ENCODE data around the gene ORAI2. TPM values are rescaled to one million over a fixed set of nuclear protein-coding genes. Genes with fewer than 3 reads are reported as not detected.

Gene ORAI2
- total and polyA plus RNA-seq, 2 of the 13 experiments (the other 11 are each of a cell fraction or from before 2014, with no cell fraction given): 3.0 to 6.0 TPM

DNA sequence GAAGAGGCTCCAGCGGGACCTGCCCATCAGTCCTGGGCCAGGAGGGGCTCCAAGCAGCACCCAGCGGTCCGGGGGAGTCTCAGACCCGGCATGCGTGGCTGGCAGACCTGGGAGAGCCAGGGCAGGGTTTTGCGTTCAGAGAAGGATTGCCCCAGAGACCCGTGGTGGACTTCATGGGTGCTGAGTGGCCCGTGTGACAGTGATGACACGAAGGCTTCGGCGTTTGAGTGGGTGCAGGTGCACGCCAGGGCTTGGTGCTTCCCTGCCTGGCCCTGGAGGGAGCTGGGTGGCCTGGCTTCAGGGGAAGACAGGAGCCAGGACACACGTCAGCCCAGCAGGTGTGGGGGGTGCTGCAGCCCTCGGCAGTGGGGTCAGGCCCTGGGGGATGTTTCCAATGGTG lies 13.9 kb downstream of the ORAI2 start:
- Histone ChIP-seq H3K27ac (ENCODE audit: extremely low read length, insufficient read depth, low read length) (no peak overlapping the region), H3K4me1 (ENCODE audit: insufficient read depth, low read length) (peaks cover 16% of the 10 kb centered on the region), H3K27me3 (ENCODE audit: control insufficient read depth in 1 of 2, insufficient read depth in 2 of 2, low read length in 2 of 2) (no peaks in the 10 kb centered on the region), H3K4me2 (ENCODE audit: low read depth, low read length) (no peak overlapping the region), H3K9me3 (ENCODE audit: low read length) (no peaks in the 10 kb centered on the region), H3K36me3 (replicated peaks in 1 of 2; ENCODE audit: control insufficient read depth in 1 of 2, insufficient read depth in 2 of 2, low read length in 2 of 2) (no peaks in the 10 kb centered on the region), H2AFZ (ENCODE audit: low read length) (no peak overlapping the region), H3K9ac (ENCODE audit: insufficient read depth, low read depth, low read length) (no peak overlapping the region), H4K20me1 (ENCODE audit: insufficient read depth, low read length) (no peaks in the 10 kb centered on the region), H3K79me2 (ENCODE audit: insufficient read depth, low read length) (no peaks in the 10 kb centered on the region), H3K4me3 (replicated peaks in 1 of 3; ENCODE audit: insufficient read depth in 1 of 3, low read depth in 2 of 3, low read length in 3 of 3) (no peak overlapping the region)
- CTCF ChIA-PET (ENCODE audit: low intra/inter-chr PET ratio, low total read pairs): no interaction called here
- 94% methylated on average over 9 of the region's 14 CpGs for WGBS (ENCODE audit: low lambda C conversion rate)
- no peak for FAIRE-seq
- in situ Hi-C loops (cut with HindIII; ENCODE audit: extremely low pct_ligation_motif_present, low pct_unique_long_range_greater_than_20kb) (no loop called here), intact Hi-C loops (cut with micrococcal nuclease; ENCODE audit: unreplicated experiment) (no loop called here)
- DNase-seq (ENCODE audit: low spot score): no peak
- POLR2A ChIA-PET: no interaction called here
- BruUV-seq (replicated peaks): no TSS peak
- no peak for ATAC-seq
- TF ChIP-seq HNRNPH1 (optimal IDR thresholded peaks at IDR 0.05; ENCODE audit: low read depth, low read length): no peak
- no peak for TF ChIP-seq RFX1 (IDR thresholded peaks at IDR 0.05)
- no peak for TF ChIP-seq NFAT5 (CRISPR knock-in tag; IDR thresholded peaks at IDR 0.05)
- TF ChIP-seq ZFP1 (CRISPR knock-in tag; IDR thresholded peaks at IDR 0.05): no peak
- no peak for TF ChIP-seq ZNF382 (CRISPR knock-in tag; IDR thresholded peaks at IDR 0.05; ENCODE audit: borderline replicate concordance)
- TF ChIP-seq HHEX (CRISPR knock-in tag; IDR thresholded peaks at IDR 0.05): no peak

All from HepG2 (cell line).